Large intestine (tissue), 3 donors: ENCODE results near the gene DIAPH3. TPM values are rescaled to one million over a fixed set of nuclear protein-coding genes. Genes with fewer than 3 reads are reported as not detected.

Experiments used
- DNase-seq, 2 donors: peaks; one replicate each; pipeline versions ENCODE4 v3.0.0 to v3.0.0-alpha.2; 2013
- H3K27ac ChIP-seq: one replicate; pipeline ENCODE4 v1.5.1; 2013; ENCODE audit warnings: low read length
- H3K27me3 ChIP-seq: 2 replicates; pipeline ENCODE4 v1.6.1; 2013; ENCODE audit warnings: low read length; ENCODE audit not compliant: control insufficient read depth, insufficient read depth
- H3K36me3 ChIP-seq: 2 replicates; pipeline ENCODE4 v1.6.1; 2013; ENCODE audit warnings: low read length; ENCODE audit not compliant: control insufficient read depth, insufficient read depth
- H3K4me1 ChIP-seq: one replicate; pipeline ENCODE4 v1.6.1; 2013; ENCODE audit warnings: low read length; ENCODE audit not compliant: control insufficient read depth, insufficient read depth
- H3K4me3 ChIP-seq: one replicate; pipeline ENCODE4 v1.5.1; 2013; ENCODE audit warnings: low read length
- H3K9me3 ChIP-seq: one replicate; pipeline ENCODE4 v1.6.1; 2013; ENCODE audit warnings: mild to moderate bottlenecking, low read depth, low read length, moderate library complexity; ENCODE audit not compliant: control insufficient read depth
- WGBS: methylation state at CpG from one replicate; pipeline ENCODE4 v1.1.5; 2013; ENCODE audit warnings: low lambda C conversion rate; ENCODE audit not compliant: insufficient coverage; 5-methylcytosine and 5-hydroxymethylcytosine counted together
- polyA plus RNA-seq: library from polyadenylated mRNA; unstranded; fragments of 120-200 nt; gene quantifications from one replicate; pipeline ENCODE4 v1.2.1, GENCODE V29; 2013

Gene DIAPH3
- polyA plus RNA-seq, 1 donor, result 5.3 TPM

- Histone ChIP-seq H3K27me3 (no peaks in the 10 kb centered on the region), H3K36me3 (no peaks in the 10 kb centered on the region), H3K27ac (no peak overlapping the region), H3K4me3 (no peak overlapping the region), H3K4me1 (peaks cover 12% of the 10 kb centered on the region), H3K9me3 (no peaks in the 10 kb centered on the region)
- 100% methylated on average over 1 of the region's 5 CpGs for WGBS
- no peak for DNase-seq
These were observed 479.6 kb downstream of the DIAPH3 start for GRCh38 chr13:59684105-59684504.

DNA sequence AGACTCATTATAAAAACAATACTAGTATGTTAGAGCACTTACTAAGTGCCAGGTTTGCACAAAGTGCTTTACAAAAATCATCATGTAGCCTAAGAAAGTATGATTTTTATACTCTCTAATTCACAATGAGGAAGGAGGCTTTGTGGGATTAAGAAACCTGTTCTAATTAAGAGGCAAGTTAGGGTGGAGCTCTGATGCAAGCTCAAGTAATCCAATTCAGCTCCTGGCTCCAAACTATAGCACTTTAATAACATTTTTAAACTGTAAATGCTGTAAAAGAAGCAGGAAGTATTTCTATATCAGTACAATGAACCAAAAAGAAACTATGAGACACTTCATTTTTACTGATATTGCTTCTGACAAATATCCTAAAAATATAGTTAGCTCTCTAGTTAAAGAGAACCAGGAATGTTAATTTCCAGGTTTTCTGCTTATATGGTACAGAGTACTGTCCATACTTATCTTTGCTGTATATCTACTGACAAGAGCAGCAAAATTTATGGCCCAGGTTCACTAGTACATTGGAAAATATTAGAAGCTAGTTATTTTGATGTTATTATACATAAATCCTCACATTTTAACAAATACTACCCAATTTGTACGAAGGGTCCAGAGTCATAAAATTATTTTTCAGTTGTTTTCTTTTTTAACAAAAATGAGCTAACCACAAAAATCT is 482.0 kb downstream of the DIAPH3 start:
- 78% methylated on average over 1 of the region's 1 CpG for WGBS
- H3K36me3 ChIP-seq, result no peaks in the 10 kb centered on the region
- H3K4me1 ChIP-seq, result peaks cover 13% of the 10 kb centered on the region
- no peak overlapping the region for H3K27ac ChIP-seq
- no peaks in the 10 kb centered on the region for H3K9me3 ChIP-seq
- no peak for DNase-seq
- no peak overlapping the region for H3K4me3 ChIP-seq
- H3K27me3 ChIP-seq, result no peaks in the 10 kb centered on the region

GRCh38 chr13:59680429-59681024 is 483.2 kb downstream of the DIAPH3 start:
- no peaks in the 10 kb centered on the region for H3K36me3 ChIP-seq
- no peaks in the 10 kb centered on the region for H3K9me3 ChIP-seq
- H3K27me3 ChIP-seq, result no peaks in the 10 kb centered on the region
- H3K27ac ChIP-seq, result no peak overlapping the region
- H3K4me1 ChIP-seq, result peaks cover 13% of the 10 kb centered on the region
- H3K4me3 ChIP-seq, result no peak overlapping the region
- DNase-seq, result peak in 1 of 2 donors; percentile 50
- WGBS, result 40% methylated on average over 2 of the region's 7 CpGs

DNA sequence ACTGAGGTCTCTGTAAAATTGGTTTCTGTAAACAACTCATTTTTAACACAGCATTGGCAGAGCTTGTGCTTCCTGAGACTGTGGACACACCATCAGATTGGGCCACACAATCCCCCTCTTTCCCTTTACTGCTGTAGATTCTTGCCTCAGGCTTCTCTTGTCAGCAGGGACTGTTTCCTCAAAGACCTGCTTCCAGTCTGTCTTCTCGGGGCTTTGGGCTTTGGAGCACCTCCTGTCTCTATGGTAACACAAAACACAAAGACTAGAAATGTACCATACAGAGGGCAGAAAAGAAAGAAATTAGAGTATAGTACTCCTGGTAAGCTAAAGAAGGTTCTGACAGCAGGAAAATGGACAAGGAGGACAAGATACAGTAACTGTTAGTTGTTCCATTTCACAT is 484.5 kb downstream of the DIAPH3 start:
- no CpG with 5 or more reads among the region's 1 CpG for WGBS
- peaks cover 13% of the 10 kb centered on the region for H3K4me1 ChIP-seq
- no peak overlapping the region for H3K4me3 ChIP-seq
- H3K9me3 ChIP-seq, result no peaks in the 10 kb centered on the region
- H3K27ac ChIP-seq, result no peak overlapping the region
- no peaks in the 10 kb centered on the region for H3K27me3 ChIP-seq
- no peak for DNase-seq
- H3K36me3 ChIP-seq, result no peaks in the 10 kb centered on the region

GRCh38 chr13:59677966-59678814 is 485.5 kb downstream of the DIAPH3 start:
- no peaks in the 10 kb centered on the region for H3K9me3 ChIP-seq
- peak; percentile 26 to 37 for DNase-seq
- no peak overlapping the region for H3K27ac ChIP-seq

GRCh38 chr13:59677430-59677829 is 486.3 kb downstream of the DIAPH3 start:
- Histone ChIP-seq H3K27ac (no peak overlapping the region), H3K27me3 (no peaks in the 10 kb centered on the region), H3K4me1 (peaks cover 10% of the 10 kb centered on the region), H3K36me3 (no peaks in the 10 kb centered on the region), H3K4me3 (no peak overlapping the region), H3K9me3 (no peaks in the 10 kb centered on the region)
- DNase-seq, result no peak

More at GRCh38 chr13:59677966-59678814, 485.5 kb downstream of the DIAPH3 start:
- Histone ChIP-seq H3K4me1 (peaks cover 10% of the 10 kb centered on the region), H3K27me3 (no peaks in the 10 kb centered on the region), H3K4me3 (no peak overlapping the region), H3K36me3 (no peaks in the 10 kb centered on the region)
- WGBS, result 88% methylated on average over 4 of the region's 6 CpGs

DNA sequence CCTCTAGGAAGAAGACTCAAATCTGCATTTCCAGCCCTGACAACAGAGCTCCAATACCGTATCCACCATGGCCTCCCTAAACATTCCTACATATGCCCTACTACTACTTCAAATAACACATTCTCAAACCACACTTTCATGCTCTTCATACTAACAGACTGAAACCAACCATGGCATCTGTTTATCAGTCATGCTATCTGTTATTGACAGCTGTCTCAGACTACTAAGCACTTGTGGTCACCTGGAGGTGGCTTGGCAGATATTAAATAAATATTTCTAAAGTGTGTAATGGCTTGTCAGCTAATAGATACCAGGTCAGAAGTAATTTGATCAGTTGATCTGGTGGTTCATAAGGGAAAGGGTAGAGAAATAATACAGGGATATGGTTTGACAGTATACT is 489.1 kb downstream of the DIAPH3 start:
- 100% methylated on average over 1 of the region's 1 CpG for WGBS
- Histone ChIP-seq H3K9me3 (no peaks in the 10 kb centered on the region), H3K4me1 (peaks cover 5% of the 10 kb centered on the region), H3K27me3 (no peaks in the 10 kb centered on the region), H3K36me3 (no peaks in the 10 kb centered on the region), H3K27ac (no peak overlapping the region), H3K4me3 (no peak overlapping the region)
- no peak for DNase-seq

DNA sequence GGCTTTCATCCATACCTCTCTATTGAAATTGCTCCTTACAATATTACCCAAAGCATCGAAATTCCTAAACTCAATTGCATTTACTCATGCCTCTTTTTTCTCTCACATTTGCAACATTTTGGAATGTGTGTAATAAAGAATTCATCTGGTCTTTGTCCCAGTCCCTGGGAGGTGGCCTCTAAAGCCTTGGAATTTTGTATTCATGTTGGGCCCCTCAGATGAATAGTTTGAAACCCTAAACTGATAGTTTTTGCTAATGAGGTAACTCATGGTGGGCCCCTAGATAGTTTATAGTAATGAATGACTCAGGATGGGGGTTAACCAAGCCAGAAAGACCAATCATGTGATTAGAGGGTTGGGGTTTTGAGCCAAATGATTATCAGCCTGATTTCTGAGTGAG is 490.4 kb downstream of the DIAPH3 start:
- Histone ChIP-seq H3K27ac (no peak overlapping the region), H3K4me1 (no peaks in the 10 kb centered on the region), H3K9me3 (no peaks in the 10 kb centered on the region), H3K27me3 (no peaks in the 10 kb centered on the region), H3K4me3 (no peak overlapping the region), H3K36me3 (no peaks in the 10 kb centered on the region)
- WGBS, result 100% methylated on average over 1 of the region's 1 CpG
- DNase-seq, result no peak

GRCh38 chr13:59672445-59672844 is 491.3 kb downstream of the DIAPH3 start:
- no peaks in the 10 kb centered on the region for H3K36me3 ChIP-seq
- H3K4me3 ChIP-seq, result no peak overlapping the region
- H3K4me1 ChIP-seq, result no peaks in the 10 kb centered on the region
- H3K27me3 ChIP-seq, result no peaks in the 10 kb centered on the region
- WGBS, result 92% methylated on average over 2 of the region's 4 CpGs
- no peak overlapping the region for H3K27ac ChIP-seq
- DNase-seq, result no peak
- no peaks in the 10 kb centered on the region for H3K9me3 ChIP-seq

GRCh38 chr13:59671881-59672280 is 491.8 kb downstream of the DIAPH3 start:
- WGBS, result no CpG with 5 or more reads among the region's 2 CpGs
- no peaks in the 10 kb centered on the region for H3K27me3 ChIP-seq
- H3K4me3 ChIP-seq, result no peak overlapping the region
- no peak for DNase-seq
- no peaks in the 10 kb centered on the region for H3K9me3 ChIP-seq
- H3K36me3 ChIP-seq, result no peaks in the 10 kb centered on the region
- H3K27ac ChIP-seq, result no peak overlapping the region
- no peaks in the 10 kb centered on the region for H3K4me1 ChIP-seq
